CMK (cell line): ENCODE data around the gene MGAT3.

Experiments used
- DNase-seq: peaks from one replicate; pipeline ENCODE4 v3.0.0-alpha.2; 2010; ENCODE audit warnings: low read depth

Gene MGAT3

GRCh38 chr22:39429186-39429585 lies 27.6 kb upstream of the MGAT3 start:
- DNase-seq = no peak

GRCh38 chr22:39429916-39430575 lies 26.8 kb upstream of the MGAT3 start:
- DNase-seq = no peak

GRCh38 chr22:39430576-39431150 lies 26.1 kb upstream of the MGAT3 start:
- DNase-seq = no peak

GRCh38 chr22:39431216-39431801 lies 25.5 kb upstream of the MGAT3 start:
- DNase-seq = no peak

- DNase-seq = no peak
Measured at GRCh38 chr22:39431821-39432251, 25.0 kb upstream of the MGAT3 start.

- no peak for DNase-seq
Measured at GRCh38 chr22:39432361-39432811, 24.4 kb upstream of the MGAT3 start.

- DNase-seq = no peak
Measured at GRCh38 chr22:39433476-39434242, 23.2 kb upstream of the MGAT3 start.

GRCh38 chr22:39434243-39434653 lies 22.6 kb upstream of the MGAT3 start:
- DNase-seq = no peak

GRCh38 chr22:39434721-39435120 lies 22.1 kb upstream of the MGAT3 start:
- no peak for DNase-seq

GRCh38 chr22:39435616-39436015 lies 21.2 kb upstream of the MGAT3 start:
- no peak for DNase-seq

- DNase-seq = no peak
Measured at GRCh38 chr22:39437791-39438704, 18.8 kb upstream of the MGAT3 start.

- DNase-seq = no peak
Measured at GRCh38 chr22:39439170-39439569, 17.6 kb upstream of the MGAT3 start.

- DNase-seq = no peak
Measured at GRCh38 chr22:39443398-39443797, 13.4 kb upstream of the MGAT3 start.

- no peak for DNase-seq
Measured at GRCh38 chr22:39444247-39444800, 12.5 kb upstream of the MGAT3 start.

- DNase-seq = no peak
Measured at GRCh38 chr22:39444937-39445465, 11.8 kb upstream of the MGAT3 start.

GRCh38 chr22:39445678-39446077 lies 11.1 kb upstream of the MGAT3 start:
- no peak for DNase-seq

- DNase-seq = no peak
Measured at GRCh38 chr22:39446239-39446721, 10.5 kb upstream of the MGAT3 start.

- no peak for DNase-seq
Measured at GRCh38 chr22:39448205-39449054, 8.4 kb upstream of the MGAT3 start.

GRCh38 chr22:39449708-39450107 lies 7.1 kb upstream of the MGAT3 start:
- DNase-seq = no peak
